Measurements from ENCODE around the gene ANKRD30B.
"Not testable (repeated sequence)": the region's sequence is repeated elsewhere in the genome, so short reads cannot be mapped to it uniquely, and the experiment has no call there.

Gene ANKRD30B, protein sequence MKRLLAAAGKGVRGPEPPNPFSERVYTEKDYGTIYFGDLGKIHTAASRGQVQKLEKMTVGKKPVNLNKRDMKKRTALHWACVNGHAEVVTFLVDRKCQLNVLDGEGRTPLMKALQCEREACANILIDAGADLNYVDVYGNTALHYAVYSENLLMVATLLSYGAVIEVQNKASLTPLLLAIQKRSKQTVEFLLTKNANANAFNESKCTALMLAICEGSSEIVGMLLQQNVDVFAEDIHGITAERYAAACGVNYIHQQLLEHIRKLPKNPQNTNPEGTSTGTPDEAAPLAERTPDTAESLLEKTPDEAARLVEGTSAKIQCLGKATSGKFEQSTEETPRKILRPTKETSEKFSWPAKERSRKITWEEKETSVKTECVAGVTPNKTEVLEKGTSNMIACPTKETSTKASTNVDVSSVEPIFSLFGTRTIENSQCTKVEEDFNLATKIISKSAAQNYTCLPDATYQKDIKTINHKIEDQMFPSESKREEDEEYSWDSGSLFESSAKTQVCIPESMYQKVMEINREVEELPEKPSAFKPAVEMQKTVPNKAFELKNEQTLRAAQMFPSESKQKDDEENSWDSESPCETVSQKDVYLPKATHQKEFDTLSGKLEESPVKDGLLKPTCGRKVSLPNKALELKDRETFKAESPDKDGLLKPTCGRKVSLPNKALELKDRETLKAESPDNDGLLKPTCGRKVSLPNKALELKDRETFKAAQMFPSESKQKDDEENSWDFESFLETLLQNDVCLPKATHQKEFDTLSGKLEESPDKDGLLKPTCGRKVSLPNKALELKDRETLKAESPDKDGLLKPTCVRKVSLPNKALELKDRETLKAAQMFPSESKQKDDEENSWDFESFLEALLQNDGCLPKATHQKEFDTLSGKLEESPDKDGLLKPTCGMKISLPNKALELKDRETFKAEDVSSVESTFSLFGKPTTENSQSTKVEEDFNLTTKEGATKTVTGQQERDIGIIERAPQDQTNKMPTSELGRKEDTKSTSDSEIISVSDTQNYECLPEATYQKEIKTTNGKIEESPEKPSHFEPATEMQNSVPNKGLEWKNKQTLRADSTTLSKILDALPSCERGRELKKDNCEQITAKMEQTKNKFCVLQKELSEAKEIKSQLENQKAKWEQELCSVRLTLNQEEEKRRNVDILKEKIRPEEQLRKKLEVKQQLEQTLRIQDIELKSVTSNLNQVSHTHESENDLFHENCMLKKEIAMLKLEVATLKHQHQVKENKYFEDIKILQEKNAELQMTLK (N-terminal part only)

DNA sequence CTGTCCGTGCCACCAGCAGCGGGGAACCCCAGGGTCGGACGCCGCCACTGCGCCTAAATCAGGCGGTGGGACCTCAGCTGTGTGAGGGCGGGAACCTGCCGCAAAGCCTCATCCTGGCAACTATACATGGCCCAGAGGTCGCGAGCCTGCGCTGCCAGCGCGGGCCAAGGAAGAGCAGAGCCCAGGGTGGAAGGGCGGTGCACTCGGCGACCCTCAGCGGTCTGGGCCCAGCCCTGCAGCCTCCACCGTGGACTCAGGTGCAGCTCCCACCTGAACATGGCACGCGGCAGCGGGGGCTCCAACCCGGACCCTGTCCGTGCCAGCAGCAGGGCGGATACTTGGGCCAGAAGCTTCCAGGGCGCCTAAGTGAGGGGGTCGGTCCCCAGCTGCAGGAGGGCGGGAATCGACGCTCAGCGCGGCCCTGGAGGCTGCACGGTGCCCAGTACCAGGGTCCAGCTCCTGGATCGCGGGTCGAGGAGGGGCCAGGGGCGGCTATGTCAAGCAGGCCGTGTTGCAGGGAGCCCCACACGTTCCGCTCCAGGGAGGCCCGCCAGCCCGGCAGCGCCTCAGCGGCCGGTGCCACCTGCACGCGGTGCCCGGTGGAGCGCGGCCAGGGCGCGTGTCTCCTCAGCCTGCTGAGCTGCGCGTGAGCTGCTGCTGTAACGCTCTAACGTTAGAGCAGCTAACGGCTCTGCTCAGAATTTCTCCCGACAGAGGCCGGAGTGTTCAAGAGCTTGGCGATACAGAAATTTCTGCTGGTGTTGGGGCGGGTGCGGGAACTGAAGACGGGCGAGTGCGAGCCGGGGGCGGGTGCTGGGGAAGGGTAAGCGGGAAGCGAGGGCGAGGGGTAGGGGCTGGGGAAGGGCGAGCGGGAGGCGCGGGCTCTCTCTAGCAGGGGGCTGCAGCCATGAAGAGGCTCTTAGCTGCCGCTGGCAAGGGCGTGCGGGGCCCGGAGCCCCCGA, at the start of gene ANKRD30B:
Gene ANKRD30B, plus strand, starts transcription at position 660 of the 962 bp plus-strand sequence. Its CDS starts 248 bp downstream, at position 908.
- DNase-seq (ENCODE audit: low read depth) = no peak
- no peak within 1 kb of the TSS for H3K4me3 ChIP-seq (ENCODE audit: low read length)
- TF ChIP-seq, protein P1, sequence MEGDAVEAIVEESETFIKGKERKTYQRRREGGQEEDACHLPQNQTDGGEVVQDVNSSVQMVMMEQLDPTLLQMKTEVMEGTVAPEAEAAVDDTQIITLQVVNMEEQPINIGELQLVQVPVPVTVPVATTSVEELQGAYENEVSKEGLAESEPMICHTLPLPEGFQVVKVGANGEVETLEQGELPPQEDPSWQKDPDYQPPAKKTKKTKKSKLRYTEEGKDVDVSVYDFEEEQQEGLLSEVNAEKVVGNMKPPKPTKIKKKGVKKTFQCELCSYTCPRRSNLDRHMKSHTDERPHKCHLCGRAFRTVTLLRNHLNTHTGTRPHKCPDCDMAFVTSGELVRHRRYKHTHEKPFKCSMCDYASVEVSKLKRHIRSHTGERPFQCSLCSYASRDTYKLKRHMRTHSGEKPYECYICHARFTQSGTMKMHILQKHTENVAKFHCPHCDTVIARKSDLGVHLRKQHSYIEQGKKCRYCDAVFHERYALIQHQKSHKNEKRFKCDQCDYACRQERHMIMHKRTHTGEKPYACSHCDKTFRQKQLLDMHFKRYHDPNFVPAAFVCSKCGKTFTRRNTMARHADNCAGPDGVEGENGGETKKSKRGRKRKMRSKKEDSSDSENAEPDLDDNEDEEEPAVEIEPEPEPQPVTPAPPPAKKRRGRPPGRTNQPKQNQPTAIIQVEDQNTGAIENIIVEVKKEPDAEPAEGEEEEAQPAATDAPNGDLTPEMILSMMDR (conservative IDR thresholded peaks at IDR 0.05; ENCODE audit: low read depth, low read length) = no peak

DNA sequence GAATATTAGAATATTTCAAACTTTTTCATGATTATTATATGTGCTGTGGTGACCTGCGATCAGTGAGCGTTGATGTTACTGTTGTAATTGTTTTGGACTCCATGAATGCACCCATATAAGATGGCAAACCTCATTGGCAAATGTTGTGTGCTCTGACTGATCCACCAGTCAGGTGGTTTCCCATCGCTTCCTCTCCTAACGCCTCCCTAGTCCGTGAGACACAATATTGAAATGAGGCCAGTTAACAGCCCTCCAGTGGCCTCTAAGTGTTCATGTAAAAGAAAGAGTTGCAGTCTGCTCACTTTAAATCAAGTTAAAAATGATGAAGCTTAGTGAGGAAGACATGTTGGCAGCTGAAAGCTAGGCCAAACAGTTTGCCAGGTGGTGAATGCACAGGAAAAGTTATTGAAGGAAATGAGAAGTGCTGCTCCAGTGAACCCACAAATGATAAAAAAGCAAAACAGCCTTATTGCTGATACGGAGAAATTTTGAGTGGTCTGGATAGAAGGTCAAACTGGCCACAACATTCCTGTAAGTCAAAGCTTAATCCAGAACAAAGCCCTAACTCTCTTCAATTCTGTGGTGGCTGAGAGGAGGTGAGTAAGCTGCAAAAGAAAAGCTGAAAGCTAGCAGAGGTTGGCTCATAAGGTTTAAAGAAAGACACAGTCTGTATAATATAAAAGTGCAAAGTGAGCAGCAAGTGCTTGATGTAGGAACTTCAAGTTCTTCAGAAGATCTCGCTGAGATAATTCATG, 46.5 kb upstream of the ANKRD30B start:
- H3K4me3 ChIP-seq (ENCODE audit: low read length); DNase-seq (ENCODE audit: low read depth): not testable (repeated sequence)

DNA sequence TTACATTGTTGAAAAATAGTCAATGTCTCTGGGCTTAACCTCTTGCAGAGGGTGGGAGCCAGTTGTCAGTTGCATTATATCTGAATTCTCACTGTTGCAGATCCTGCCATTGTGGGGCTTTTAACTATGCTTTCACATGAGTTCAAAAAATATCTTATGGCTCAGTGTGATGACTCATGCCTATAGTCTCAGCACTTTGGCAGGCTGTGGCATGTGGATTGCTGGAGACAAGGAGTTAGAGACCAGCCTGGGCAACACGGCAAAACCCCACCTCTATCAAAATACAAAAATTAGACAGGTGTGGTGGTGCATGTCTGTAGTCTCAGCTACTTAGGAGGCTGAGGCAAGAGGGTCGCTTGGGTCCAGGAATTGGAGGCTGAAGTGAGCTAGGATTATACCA, 38.2 kb upstream of the ANKRD30B start:
- DNase-seq (ENCODE audit: low read depth); H3K4me3 ChIP-seq (ENCODE audit: low read length): not testable (repeated sequence)

DNA sequence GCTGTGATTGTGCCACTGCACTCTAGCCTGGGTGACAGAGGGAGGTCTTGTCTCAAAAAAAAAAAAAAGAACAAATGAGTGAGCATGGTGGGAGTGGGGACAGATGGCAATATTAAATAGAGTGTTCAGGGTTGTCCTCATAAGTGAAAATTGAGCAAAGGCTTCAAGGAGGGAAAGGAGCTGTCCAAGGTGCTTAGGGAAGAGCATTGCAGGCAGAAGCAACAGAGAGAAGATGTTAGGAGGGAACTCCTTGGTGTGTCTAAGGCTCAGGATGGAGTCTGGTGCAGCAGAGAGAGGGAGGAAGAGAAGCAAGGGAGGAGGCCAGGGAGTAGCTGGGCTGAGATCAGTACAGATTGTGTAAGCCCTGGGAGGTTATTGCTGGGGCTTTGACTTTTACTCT, 26.4 kb upstream of the ANKRD30B start:
- H3K4me3 ChIP-seq (ENCODE audit: low read length); DNase-seq (ENCODE audit: low read depth): not testable (repeated sequence)

DNA sequence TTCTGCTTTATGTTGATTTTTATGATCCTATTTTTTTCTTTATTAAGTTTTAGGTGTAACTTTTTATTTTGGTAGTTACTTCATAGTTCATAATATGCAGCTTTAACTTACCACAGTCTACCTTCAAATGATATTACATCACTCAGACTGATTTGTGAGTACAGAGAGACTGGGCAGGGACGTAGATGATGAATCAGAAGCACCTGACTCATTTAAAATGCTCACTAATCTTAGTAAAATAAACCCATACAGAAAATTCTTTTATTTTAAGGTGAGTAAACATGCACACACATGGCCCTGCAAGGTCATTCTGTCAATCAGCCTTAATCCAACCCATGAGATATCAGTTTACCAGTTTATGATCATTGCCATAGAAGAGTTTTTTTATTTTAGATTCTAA, 8.9 kb upstream of the ANKRD30B start:
- H3K4me3 ChIP-seq (ENCODE audit: low read length) = not testable (repeated sequence)
- peak; percentile 5 for DNase-seq (ENCODE audit: low read depth)

DNA sequence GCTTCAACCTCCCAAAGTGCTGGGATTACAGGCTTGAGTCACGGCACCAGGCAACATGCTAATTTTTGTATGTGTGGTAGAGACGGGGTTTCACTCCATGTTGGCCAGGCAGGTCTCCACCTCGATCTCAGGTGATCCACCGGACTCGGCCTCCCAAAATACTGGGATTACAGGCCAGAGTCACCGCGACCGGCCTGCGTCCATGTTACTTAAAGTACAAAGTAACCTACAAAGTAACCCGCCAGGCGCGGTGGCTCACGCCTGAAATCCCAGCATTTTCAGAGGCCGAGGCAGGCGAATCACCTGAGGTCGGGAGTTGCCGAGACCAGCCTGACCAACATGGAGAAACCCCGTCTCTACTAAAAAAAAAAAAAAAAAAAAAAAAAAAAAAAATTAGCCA, 1.1 kb upstream of the ANKRD30B start:
- H3K4me3 ChIP-seq (ENCODE audit: low read length) = no peak overlapping the region
- TF ChIP-seq, protein P1 (conservative IDR thresholded peaks at IDR 0.05; ENCODE audit: low read depth, low read length) = no peak
- no peak for DNase-seq (ENCODE audit: low read depth)

DNA sequence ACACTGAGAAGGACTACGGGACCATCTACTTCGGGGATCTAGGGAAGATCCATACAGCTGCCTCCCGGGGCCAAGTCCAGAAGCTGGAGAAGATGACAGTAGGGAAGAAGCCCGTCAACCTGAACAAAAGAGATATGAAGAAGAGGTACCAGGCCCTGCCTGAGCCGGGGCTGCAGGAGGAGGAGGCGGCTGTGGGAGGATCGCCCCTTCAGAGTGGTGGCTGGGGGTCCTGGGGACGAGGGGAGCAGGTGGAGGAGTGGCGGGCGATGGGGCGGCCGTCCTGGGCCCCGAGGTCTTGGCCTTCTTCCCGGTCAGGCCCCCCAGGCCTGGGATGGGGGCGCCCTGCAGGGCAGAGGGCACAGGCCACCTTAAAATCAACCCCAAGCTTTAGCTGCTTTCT, 524 bp downstream of the ANKRD30B start:
- TF ChIP-seq, protein P1 (conservative IDR thresholded peaks at IDR 0.05; ENCODE audit: low read depth, low read length) = no peak
- no peak for DNase-seq (ENCODE audit: low read depth)
- H3K4me3 ChIP-seq (ENCODE audit: low read length) = no peak overlapping the region

DNA sequence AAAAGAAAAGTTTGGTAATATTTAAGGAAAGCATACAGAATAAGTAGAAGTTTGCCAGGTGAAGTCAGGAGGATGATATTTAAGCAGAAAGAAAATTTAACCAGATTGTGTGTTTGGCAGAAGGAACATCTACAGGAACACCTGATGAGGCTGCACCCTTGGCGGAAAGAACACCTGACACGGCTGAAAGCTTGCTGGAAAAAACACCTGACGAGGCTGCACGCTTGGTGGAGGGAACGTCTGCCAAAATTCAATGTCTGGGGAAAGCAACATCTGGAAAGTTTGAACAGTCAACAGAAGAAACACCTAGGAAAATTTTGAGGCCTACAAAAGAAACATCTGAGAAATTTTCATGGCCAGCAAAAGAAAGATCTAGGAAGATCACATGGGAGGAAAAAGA, 15.6 kb downstream of the ANKRD30B start:
- H3K4me3 ChIP-seq (ENCODE audit: low read length); DNase-seq (ENCODE audit: low read depth): not testable (repeated sequence)
